Ascending aorta (tissue), 2 donors: ENCODE data around the gene EBI3. TPM values are rescaled to one million over a fixed set of nuclear protein-coding genes. Genes with fewer than 3 reads are reported as not detected.
"Not testable (repeated sequence)": the region's sequence is repeated elsewhere in the genome, so short reads cannot be mapped to it uniquely, and the experiment has no call there.

Experiments used
- DNase-seq, 2 donors: peaks; one replicate each; pipeline ENCODE4 v3.0.0-alpha.2; 2019; ENCODE audit warnings: low spot score in 2 of 2
- H3K27ac ChIP-seq, 2 donors: fragments of 200-600 bp; sonication (generic); one replicate each; pipeline ENCODE4 v1.5.1; 2016 to 2017; ENCODE audit warnings: mild to moderate bottlenecking in 1 of 2
- H3K27me3 ChIP-seq: fragments of 200-600 bp; sonication (generic); one replicate; pipeline ENCODE4 v1.5.1; 2017
- H3K36me3 ChIP-seq, 2 donors: fragments of 200-600 bp; sonication (generic); one replicate each; pipeline ENCODE4 v1.5.1; 2016
- H3K4me1 ChIP-seq, 2 donors: fragments of 200-600 bp; sonication (generic); one replicate each; pipeline ENCODE4 v1.5.1; 2016 to 2017; ENCODE audit warnings: mild to moderate bottlenecking in 1 of 2
- H3K4me3 ChIP-seq, 2 donors: fragments of 200-600 bp; sonication (generic); one replicate each; pipeline ENCODE4 v1.5.1; 2016 to 2017; ENCODE audit warnings: mild to moderate bottlenecking in 1 of 2
- H3K9me3 ChIP-seq, 2 donors: fragments of 200-600 bp; sonication (generic); one replicate each; pipeline ENCODE4 v1.5.1; 2016
- intact Hi-C: fragments of 100-400 bp; cut with DNase I; formaldehyde crosslinking; loops from one replicate; pipeline ENCODE4 v1.15.1; 2023
- total RNA-seq: library from RNA; depleted of rRNA; stranded (reverse); fragments of >200 nt; gene quantifications from one replicate; pipeline ENCODE4 v1.1.0, GENCODE V29; 2016
- TF ChIP-seq, protein P1 (sequence below), 3 experiments: fragments of 200-600 bp in 2 of 3; fragments of 450-650 bp in 1 of 3; sonication (generic) in 2 of 3; IDR thresholded peaks; one replicate each; pipeline ENCODE4 v1.5.1; 2016 to 2019; ENCODE audit warnings: antibody characterized with exemption in 3 of 3, mild to moderate bottlenecking in 1 of 3, moderate library complexity in 1 of 3

The EBI3 gene
- total RNA-seq, 1 donor from 2014 or later = not detected

DNA sequence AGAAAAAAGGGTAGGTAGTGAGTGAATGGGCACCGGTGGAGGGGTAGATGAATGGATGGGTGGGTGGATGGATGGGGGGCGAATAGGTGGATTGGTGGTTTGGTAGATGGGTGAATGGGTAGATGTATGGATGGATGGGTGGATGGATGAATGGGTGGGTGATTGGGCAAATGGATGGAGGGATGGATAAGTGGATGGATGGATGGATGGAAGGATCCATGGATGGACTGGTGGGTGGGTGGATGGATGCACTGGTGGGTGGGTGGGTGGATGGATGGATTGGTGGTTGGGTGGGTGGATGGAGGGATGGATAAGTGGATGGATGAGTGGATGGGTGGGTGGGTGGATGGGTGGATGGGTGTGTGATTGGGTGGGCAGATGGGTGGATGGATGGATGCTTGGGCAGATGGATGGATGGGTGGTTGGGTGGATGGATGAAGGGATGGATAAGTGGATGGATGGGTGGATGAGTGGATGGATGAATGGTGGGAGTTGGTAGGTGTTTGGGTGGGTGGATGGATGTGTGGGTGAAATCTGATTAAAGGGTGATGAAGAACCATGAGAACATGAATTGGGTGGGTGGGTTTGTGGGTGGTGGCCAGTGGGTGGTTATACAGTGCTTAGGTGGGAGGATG, 44.5 kb upstream of the EBI3 start:
- Histone ChIP-seq H3K4me3 (no peak overlapping the region), H3K27me3 (no peaks in the 10 kb centered on the region), H3K9me3 (no peaks in the 10 kb centered on the region), H3K27ac (no peak overlapping the region), H3K4me1 (peaks cover 12 to 14% of the 10 kb centered on the region in 2 donors), H3K36me3 (peaks cover 4 to 6% of the 10 kb centered on the region in 2 donors)
- no peak for DNase-seq
- TF ChIP-seq, protein P1, sequence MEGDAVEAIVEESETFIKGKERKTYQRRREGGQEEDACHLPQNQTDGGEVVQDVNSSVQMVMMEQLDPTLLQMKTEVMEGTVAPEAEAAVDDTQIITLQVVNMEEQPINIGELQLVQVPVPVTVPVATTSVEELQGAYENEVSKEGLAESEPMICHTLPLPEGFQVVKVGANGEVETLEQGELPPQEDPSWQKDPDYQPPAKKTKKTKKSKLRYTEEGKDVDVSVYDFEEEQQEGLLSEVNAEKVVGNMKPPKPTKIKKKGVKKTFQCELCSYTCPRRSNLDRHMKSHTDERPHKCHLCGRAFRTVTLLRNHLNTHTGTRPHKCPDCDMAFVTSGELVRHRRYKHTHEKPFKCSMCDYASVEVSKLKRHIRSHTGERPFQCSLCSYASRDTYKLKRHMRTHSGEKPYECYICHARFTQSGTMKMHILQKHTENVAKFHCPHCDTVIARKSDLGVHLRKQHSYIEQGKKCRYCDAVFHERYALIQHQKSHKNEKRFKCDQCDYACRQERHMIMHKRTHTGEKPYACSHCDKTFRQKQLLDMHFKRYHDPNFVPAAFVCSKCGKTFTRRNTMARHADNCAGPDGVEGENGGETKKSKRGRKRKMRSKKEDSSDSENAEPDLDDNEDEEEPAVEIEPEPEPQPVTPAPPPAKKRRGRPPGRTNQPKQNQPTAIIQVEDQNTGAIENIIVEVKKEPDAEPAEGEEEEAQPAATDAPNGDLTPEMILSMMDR (IDR thresholded peaks at IDR 0.05) = no peak
- intact Hi-C loops = loop anchor here (5.0 kb wide), 4 partner anchors 62 to 423 kb away; partner anchors contain the start of genes APBA3, EEF2, MRPL54 and YJU2

DNA sequence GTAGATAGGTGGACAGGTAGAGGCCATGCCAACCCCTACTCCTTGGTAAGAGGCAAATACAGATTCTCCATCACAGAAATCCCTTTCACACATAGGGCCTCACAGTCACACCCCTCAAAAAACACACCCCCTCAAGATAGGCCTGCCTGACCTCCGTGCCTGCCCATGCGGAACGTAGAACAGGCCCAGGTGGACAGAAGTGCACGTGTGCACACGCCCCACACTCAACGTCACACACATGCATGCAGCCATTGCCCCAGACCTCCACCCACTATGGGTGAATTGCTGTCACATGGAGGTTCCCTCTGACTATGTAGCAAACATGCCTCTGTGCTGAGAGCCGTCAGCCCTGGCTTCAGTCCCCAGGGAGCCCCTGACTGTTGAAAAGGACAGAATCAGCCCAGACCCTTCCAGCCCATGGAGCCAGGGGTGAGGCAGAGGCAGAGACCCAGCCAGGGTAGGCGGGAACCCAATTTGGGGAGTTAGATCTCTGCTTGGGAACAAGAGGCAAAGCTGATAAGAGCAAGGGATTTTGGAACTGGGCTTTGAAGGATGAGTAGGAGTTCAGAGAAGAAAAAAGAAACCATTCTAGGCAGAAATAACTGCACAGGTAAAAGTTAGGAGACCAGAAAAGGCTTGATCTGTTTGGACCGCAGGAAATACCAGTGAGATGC, 43.8 kb upstream of the EBI3 start:
- intact Hi-C loops = no loop called here
- no peak for DNase-seq
- H3K4me1 ChIP-seq = peaks cover 12 to 14% of the 10 kb centered on the region in 2 donors
- TF ChIP-seq, protein P1 (IDR thresholded peaks at IDR 0.05) = no peak
- H3K27me3 ChIP-seq = no peaks in the 10 kb centered on the region
- H3K4me3 ChIP-seq = no peak overlapping the region
- peaks cover under 1% of the 10 kb centered on the region in 2 donors for H3K36me3 ChIP-seq
- H3K27ac ChIP-seq = no peak overlapping the region
- no peaks in the 10 kb centered on the region for H3K9me3 ChIP-seq

DNA sequence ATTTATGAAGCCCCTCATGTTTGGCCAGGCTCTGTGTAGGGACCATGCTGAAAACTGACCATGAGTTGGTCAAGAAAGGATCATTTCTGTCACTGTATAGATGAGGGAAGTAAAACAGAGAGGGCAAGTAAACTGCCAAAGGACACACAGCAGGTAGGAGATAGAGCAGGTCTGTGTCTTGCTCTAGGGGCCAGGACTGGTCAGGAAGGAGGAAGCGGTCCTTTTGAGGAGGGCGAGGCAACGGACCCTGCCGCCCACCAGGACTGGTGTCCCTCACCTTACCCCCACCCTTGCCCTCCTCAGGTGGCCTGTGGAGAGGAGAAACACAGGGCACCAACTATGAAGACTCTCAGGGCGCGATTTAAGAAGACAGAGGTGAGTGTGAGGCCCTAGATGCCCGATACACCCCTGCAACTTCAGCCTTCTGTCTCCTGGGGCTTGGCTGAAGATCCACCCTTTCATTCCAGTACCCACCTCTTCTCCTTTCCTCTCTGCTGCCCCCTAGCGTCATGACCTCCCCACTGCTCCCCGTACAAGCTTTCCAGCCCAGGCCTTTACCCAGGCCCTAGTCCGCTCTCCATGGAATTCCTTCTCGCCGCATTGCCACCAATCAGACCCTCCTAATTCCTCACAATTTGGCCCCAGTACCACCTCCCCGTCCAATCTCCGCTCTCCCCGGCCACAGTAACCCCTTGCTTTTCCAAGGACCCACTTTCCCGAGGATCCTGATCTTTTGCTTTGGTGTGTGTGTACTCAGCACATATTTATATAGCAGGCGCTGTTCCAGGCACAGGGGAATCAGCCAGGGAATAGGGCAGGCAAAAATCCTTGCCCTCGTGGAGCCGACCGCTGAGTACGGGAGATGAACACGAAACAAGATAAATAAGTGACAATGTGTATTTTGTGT, 43.0 kb upstream of the EBI3 start:
- peak in 1 of 2 donors; percentile 74 for DNase-seq
- H3K4me1 ChIP-seq = peaks cover 9 to 11% of the 10 kb centered on the region in 2 donors
- no peak overlapping the region for H3K27ac ChIP-seq
- no peaks in the 10 kb centered on the region for H3K9me3 ChIP-seq
- no peak overlapping the region for H3K4me3 ChIP-seq
- no peaks in the 10 kb centered on the region for H3K36me3 ChIP-seq
- intact Hi-C loops = no loop called here
- TF ChIP-seq, protein P1 (IDR thresholded peaks at IDR 0.05) = peak in 2 of 3 experiments; percentile 21 to 51
- H3K27me3 ChIP-seq = no peaks in the 10 kb centered on the region

DNA sequence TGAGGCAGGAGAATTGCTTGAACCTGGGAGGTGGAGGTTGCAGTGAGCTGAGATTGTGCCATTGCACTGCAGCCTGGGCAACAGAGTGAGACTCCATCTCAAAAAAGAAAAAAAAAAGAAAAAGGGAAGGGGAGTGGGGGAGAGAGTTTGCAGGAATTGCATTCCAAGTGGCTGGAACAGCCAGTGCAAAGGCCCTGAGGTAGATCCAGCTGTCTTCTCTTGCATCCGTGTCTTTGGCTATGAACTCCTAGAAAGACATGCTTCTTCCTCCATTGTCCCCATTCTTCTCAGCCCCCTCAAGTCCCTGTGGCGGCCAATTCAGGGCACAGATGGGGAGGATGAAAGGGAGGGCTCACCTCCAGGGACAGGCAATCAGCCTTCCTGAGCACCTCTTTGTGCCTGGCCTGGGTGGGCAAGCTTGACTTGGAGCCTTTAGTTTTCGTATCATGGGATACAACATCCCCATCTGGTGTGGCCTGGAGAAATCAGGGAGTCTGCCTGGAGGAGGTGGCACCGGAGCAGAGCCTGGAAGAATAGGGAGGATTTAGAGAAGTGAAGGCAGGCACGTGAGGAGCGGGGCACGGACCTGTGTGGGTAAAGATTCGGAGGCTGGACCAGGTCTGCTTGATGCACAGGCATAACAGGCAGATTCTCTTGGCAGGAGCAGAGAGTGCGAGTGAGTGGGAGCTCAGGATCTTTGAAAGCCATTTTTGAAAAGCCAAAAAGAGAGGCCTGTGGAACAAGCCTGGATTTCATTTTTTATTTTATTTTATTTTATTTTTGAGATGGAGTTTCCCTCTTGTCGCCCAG, 41.8 kb upstream of the EBI3 start:
- no peak overlapping the region for H3K27ac ChIP-seq
- no peak for DNase-seq
- TF ChIP-seq, protein P1 (IDR thresholded peaks at IDR 0.05) = no peak
- H3K27me3 ChIP-seq = no peaks in the 10 kb centered on the region
- intact Hi-C loops = no loop called here
- peaks cover 0 to 6% of the 10 kb centered on the region in 2 donors for H3K4me1 ChIP-seq
- no peak overlapping the region for H3K4me3 ChIP-seq
- H3K9me3 ChIP-seq = no peaks in the 10 kb centered on the region
- no peaks in the 10 kb centered on the region for H3K36me3 ChIP-seq

DNA sequence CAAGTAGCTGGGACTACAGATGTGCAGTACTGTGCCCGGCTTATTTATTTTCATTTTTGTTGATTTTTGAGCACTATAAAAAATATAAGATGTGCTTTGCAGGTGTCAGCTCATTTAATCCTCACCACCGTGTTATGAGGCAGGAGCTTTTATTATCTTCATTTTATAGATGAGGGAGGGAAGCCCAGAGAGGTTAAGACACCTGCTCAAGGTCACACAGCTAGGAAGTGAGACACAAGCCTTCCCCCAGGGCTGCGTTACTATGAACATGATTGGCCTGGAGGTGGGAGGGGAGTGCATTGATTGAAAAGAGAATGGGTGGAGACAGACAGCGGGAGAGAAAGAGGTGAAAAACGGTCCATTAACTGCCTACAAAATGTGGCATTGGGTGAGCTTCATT, 39.7 kb upstream of the EBI3 start:
- H3K27me3 ChIP-seq = no peaks in the 10 kb centered on the region
- intact Hi-C loops = no loop called here
- no peak overlapping the region for H3K4me3 ChIP-seq
- TF ChIP-seq, protein P1 (IDR thresholded peaks at IDR 0.05) = no peak
- DNase-seq = no peak
- H3K27ac ChIP-seq = no peak overlapping the region
- H3K4me1 ChIP-seq = no peaks in the 10 kb centered on the region
- H3K36me3 ChIP-seq = no peaks in the 10 kb centered on the region
- no peaks in the 10 kb centered on the region for H3K9me3 ChIP-seq

DNA sequence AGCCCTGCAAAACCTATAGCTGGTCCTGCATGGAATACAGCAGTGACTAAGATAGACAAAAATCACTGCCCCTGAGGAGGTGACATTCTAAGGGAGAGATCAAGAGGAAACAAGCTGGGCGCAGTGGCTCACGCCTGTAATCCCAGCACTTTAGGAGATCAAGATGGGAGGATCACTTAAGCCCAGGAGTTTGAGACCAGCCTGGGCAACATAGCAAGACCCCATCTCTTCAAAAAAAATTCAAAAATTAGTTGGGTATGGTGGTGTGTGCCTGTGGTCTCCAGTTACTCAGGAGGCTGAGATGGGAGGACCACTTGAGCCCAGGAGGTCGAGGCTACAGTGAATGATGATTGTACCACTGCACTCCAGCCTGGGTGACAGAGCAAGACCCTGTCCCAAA, 36.8 kb upstream of the EBI3 start:
- H3K36me3 ChIP-seq, H3K27ac ChIP-seq, H3K4me3 ChIP-seq, intact Hi-C loops, H3K9me3 ChIP-seq, DNase-seq, H3K27me3 ChIP-seq, H3K4me1 ChIP-seq: not testable (repeated sequence)
